Upper lobe of left lung (tissue), 4 donors: ENCODE data around the gene ALKBH4.
"Not testable (repeated sequence)": the region's sequence is repeated elsewhere in the genome, so short reads cannot be mapped to it uniquely, and the experiment has no call there.

Source experiments
- CTCF ChIP-seq, 6 experiments: fragments of 450-650 bp in 4 of 6; fragments of 200-600 bp in 2 of 6; sonication (generic) in 2 of 6; IDR thresholded peaks; one replicate each; pipeline ENCODE4 v1.5.1; 2016 to 2019; ENCODE audit warnings: antibody characterized with exemption in 6 of 6
- POLR2A ChIP-seq, 4 donors: fragments of 450-650 bp; IDR thresholded peaks; one replicate each; pipeline ENCODE4 v1.5.1; 2016 to 2017; ENCODE audit warnings: antibody characterized with exemption in 4 of 4, mild to moderate bottlenecking in 2 of 4

GRCh38 chr7:102496861-102497260 lies 32.2 kb upstream of the ALKBH4 start:
- TF ChIP-seq CTCF, POLR2A (IDR thresholded peaks at IDR 0.05): not testable (repeated sequence)
